ENCODE data around the gene MRNIP. TPM values are rescaled to one million over a fixed set of nuclear protein-coding genes. Genes with fewer than 3 reads are reported as not detected.

MRNIP gene
- polyA plus RNA-seq, 1 donor = 39.4 TPM

GRCh38 chr5:179788193-179788854 lies 70.3 kb downstream of the MRNIP start:
- H3K36me3 ChIP-seq (ENCODE audit: control insufficient read depth, insufficient read depth, low read length) = peaks cover 3% of the 10 kb centered on the region

More at GRCh38 chr5:179788193-179788854, 70.3 kb downstream of the MRNIP start:
- H3K4me3 ChIP-seq (ENCODE audit: low read length) = no peak overlapping the region
- no peaks in the 10 kb centered on the region for H3K9me3 ChIP-seq (ENCODE audit: control insufficient read depth, low read depth, low read length)
- no peaks in the 10 kb centered on the region for H3K4me1 ChIP-seq (ENCODE audit: control insufficient read depth, insufficient read depth, low read length)
- H3K27me3 ChIP-seq (ENCODE audit: control insufficient read depth, insufficient read depth, low read length) = no peaks in the 10 kb centered on the region
- DNase-seq = no peak
- H3K27ac ChIP-seq (ENCODE audit: low read length) = no peak overlapping the region
- no CpG with 5 or more reads among the region's 7 CpGs for WGBS (ENCODE audit: insufficient coverage, low lambda C conversion rate)

Other genes starting within 250 kb of the MRNIP start
- gene HNRNPH1, start 235.1 kb downstream of the MRNIP start, polyA plus RNA-seq = 1,181 TPM
- 1.2 TPM for gene CBY3, start 177.8 kb downstream of the MRNIP start, polyA plus RNA-seq
- 473 TPM for gene CANX, start 159.8 kb downstream of the MRNIP start, polyA plus RNA-seq
- gene MAML1, start 126.0 kb downstream of the MRNIP start, polyA plus RNA-seq = 29.9 TPM
- 2.9 TPM for gene LTC4S, start 64.8 kb downstream of the MRNIP start, polyA plus RNA-seq
- 185 TPM for gene MGAT4B, start 52.0 kb downstream of the MRNIP start, polyA plus RNA-seq
- gene SQSTM1, start 37.9 kb downstream of the MRNIP start, polyA plus RNA-seq = 165 TPM
- gene TBC1D9B, start 49.1 kb upstream of the MRNIP start, polyA plus RNA-seq = 83.0 TPM
- gene RNF130, start 212.9 kb upstream of the MRNIP start, polyA plus RNA-seq = 30.4 TPM